ENCODE results near the gene AMIGO3. TPM values are rescaled to one million over a fixed set of nuclear protein-coding genes. Genes with fewer than 3 reads are reported as not detected.
"Not testable (repeated sequence)": the region's sequence is repeated elsewhere in the genome, so short reads cannot be mapped to it uniquely, and the experiment has no call there.

AMIGO3 gene
- polyA plus RNA-seq, 1 of the 3 experiments (the other 2 are of a cell fraction): 1.1 TPM

- peak; percentile 72 for TF ChIP-seq REST (IDR thresholded peaks at IDR 0.05; ENCODE audit: low read depth, low read length)
- no peak for TF ChIP-seq TEAD4 (IDR thresholded peaks at IDR 0.05; ENCODE audit: borderline replicate concordance, insufficient read depth)
- TF ChIP-seq SIN3A (IDR thresholded peaks at IDR 0.05; ENCODE audit: borderline replicate concordance, low read depth, low read length): 0 out of 2 replicates have a peak, but pooled peaks have one; percentile 59
- TF ChIP-seq ELF1 (IDR thresholded peaks at IDR 0.05): peak; percentile 75
- TF ChIP-seq CHD2 (IDR thresholded peaks at IDR 0.05; ENCODE audit: low read length, partially characterized antibody): peak; percentile 38
- TF ChIP-seq CTCF (IDR thresholded peaks at IDR 0.05): peak; percentile 36
- 0 out of 2 replicates have a peak, but pooled peaks have one; percentile 44 for TF ChIP-seq YY1 (IDR thresholded peaks at IDR 0.05; ENCODE audit: low read depth)
- TF ChIP-seq FOXM1 (IDR thresholded peaks at IDR 0.05; ENCODE audit: low read depth): no peak
- peak; percentile 73 for TF ChIP-seq POLR2AphosphoS5 (IDR thresholded peaks at IDR 0.05; ENCODE audit: low read depth, low read length)
- TF ChIP-seq ZBTB33 (IDR thresholded peaks at IDR 0.05; ENCODE audit: borderline replicate concordance, low read depth): 0 out of 2 replicates have a peak, but pooled peaks have one; percentile 55
- TF ChIP-seq TAF1 (IDR thresholded peaks at IDR 0.05; ENCODE audit: borderline replicate concordance, low read depth, low read length): peak; percentile 62; the same call in 1 of the 2 replicates
- no peak for TF ChIP-seq IRF3 (IDR thresholded peaks at IDR 0.05; ENCODE audit: low read depth, low read length)
- peak; percentile 53 for TF ChIP-seq MAX (IDR thresholded peaks at IDR 0.05; ENCODE audit: low read depth)
- peak; percentile 68; the same call in 1 of the 2 replicates for TF ChIP-seq MXI1 (IDR thresholded peaks at IDR 0.05; ENCODE audit: low read depth, low read length)
- peak; percentile 79 for TF ChIP-seq GABPA (IDR thresholded peaks at IDR 0.05; ENCODE audit: low read depth)
- no peak for TF ChIP-seq EZH2phosphoT487 (IDR thresholded peaks at IDR 0.05; ENCODE audit: borderline replicate concordance, low read depth)
- TF ChIP-seq RCOR1 (IDR thresholded peaks at IDR 0.05; ENCODE audit: low read length): no peak
Observed at GRCh38 chr3:49689046-49689907, 30.2 kb downstream of the AMIGO3 start, which contains the start of the genes MST1 and RNF123 (continued).

- POLR2A ChIA-PET; H3K36me3 ChIP-seq (replicated peaks in 1 of 2; ENCODE audit: control insufficient read depth in 1 of 2, insufficient read depth in 2 of 2, low read length in 1 of 2); DNase-seq; H3K9me2 ChIP-seq; H3F3A ChIP-seq (replicated peaks; ENCODE audit: insufficient read depth); H4K20me1 ChIP-seq (ENCODE audit: insufficient read depth); H3K27me3 ChIP-seq (ENCODE audit: insufficient read depth); H3K9me3 ChIP-seq; H2AFZ ChIP-seq (ENCODE audit: low read depth): not testable (repeated sequence)
- 68% methylated on average over 5 of the region's 7 CpGs for WGBS (ENCODE audit: low lambda C conversion rate)
- peaks cover 5 to 27% of the 10 kb centered on the region in 2 experiments; a peak in 2 of 4 replicates for H3K4me1 ChIP-seq (ENCODE audit: control insufficient read depth in 1 of 2, insufficient read depth in 2 of 2, low read depth in 1 of 2, low read length in 1 of 2)
- peak overlapping the region; percentile 18 to 25; a peak in 3 of 4 replicates for H3K27ac ChIP-seq (ENCODE audit: low read depth in 2 of 2, low read length in 1 of 2)
- H3K4me3 ChIP-seq (ENCODE audit: low read depth in 2 of 2, low read length in 1 of 2): peak overlapping the region; percentile 84 to 92
- CTCF ChIA-PET: interaction anchor here (0.9 to 1.4 kb wide), 2 partner anchors 15 to 149 kb away, joined by 3 read pairs; no protein-coding TSS in a partner anchor
- peak overlapping the region; percentile 87 for H3K9ac ChIP-seq
- H3K79me2 ChIP-seq (ENCODE audit: insufficient read depth): peaks cover 26% of the 10 kb centered on the region
- H3K4me2 ChIP-seq: peak overlapping the region; percentile 83
Observed at GRCh38 chr3:49688338-49689045, 31.0 kb downstream of the AMIGO3 start.
